ENCODE results near the gene ARMC3.
A peak's percentile ranks its signal among the peaks of the same experiment; 100 is the strongest.

ARMC3 gene

DNA sequence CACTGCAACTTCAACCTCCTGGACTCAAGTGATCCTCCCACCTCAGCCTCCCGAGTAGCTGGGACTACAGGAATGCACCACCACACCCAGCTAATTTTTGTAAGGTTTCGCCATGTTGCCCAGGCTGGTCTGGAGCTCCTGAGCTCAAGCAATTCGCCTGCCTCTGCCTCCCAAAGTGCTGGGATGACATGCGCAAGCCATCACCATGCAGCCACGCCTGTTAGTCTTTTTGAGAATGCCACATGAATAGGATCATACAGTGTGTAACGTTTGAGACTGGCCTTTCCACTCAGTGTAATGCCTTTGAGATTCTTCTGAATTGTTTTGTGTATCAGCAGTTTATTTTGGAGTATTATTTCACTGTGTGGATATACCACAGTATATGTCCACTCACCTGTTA, 91.8 kb downstream of the ARMC3 start:
- TF ChIP-seq, protein P1, sequence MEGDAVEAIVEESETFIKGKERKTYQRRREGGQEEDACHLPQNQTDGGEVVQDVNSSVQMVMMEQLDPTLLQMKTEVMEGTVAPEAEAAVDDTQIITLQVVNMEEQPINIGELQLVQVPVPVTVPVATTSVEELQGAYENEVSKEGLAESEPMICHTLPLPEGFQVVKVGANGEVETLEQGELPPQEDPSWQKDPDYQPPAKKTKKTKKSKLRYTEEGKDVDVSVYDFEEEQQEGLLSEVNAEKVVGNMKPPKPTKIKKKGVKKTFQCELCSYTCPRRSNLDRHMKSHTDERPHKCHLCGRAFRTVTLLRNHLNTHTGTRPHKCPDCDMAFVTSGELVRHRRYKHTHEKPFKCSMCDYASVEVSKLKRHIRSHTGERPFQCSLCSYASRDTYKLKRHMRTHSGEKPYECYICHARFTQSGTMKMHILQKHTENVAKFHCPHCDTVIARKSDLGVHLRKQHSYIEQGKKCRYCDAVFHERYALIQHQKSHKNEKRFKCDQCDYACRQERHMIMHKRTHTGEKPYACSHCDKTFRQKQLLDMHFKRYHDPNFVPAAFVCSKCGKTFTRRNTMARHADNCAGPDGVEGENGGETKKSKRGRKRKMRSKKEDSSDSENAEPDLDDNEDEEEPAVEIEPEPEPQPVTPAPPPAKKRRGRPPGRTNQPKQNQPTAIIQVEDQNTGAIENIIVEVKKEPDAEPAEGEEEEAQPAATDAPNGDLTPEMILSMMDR (IDR thresholded peaks at IDR 0.05; ENCODE audit: low read depth, low read length, missing control alignments): no peak
- no peak for DNase-seq (ENCODE audit: low read depth)
- H3K4me3 ChIP-seq (ENCODE audit: low read depth, low read length): no peak overlapping the region

DNA sequence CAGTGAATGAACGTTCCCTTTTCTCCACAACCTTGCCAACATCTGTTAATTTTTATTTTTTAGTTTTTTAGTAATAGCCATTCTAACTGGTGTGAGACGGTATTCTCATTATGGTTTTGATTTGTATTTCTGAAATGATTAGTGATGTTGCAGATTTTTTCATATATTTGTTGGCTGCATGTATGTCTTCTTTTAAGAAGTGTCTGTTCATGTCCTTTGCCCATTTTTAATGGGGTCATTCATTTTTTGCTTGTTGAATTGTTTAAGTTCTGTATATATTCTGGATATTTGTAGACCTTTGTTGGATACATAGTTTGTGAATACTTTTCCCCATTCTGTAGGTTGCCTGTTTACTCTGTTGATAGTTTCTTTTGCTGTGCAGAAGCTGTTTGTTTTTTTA, 93.6 kb downstream of the ARMC3 start:
- H3K4me3 ChIP-seq (ENCODE audit: low read depth, low read length): no peak overlapping the region
- TF ChIP-seq, protein P1 (IDR thresholded peaks at IDR 0.05; ENCODE audit: low read depth, low read length, missing control alignments): no peak

DNA sequence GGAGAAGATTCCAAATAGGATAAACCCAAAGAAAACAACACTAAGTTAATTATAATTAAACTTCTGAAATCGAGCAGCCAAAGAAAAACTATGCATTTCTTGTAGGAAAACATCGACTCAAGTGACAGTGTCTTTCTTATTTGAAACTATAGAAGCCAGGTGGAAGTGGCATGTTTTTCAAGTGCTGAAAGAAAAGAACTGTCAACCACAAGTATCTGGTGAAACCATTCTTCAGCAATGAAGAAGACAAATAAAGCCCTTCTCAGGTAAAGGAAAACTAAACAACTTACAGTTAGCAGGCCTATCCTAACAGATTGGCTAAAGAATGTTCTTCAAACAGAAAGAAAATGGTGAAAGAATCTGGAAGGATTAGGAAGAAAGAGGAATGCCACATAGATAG, 96.1 kb downstream of the ARMC3 start:
- no peak for DNase-seq (ENCODE audit: low read depth)
- TF ChIP-seq, protein P1 (IDR thresholded peaks at IDR 0.05; ENCODE audit: low read depth, low read length, missing control alignments): no peak
- no peak overlapping the region for H3K4me3 ChIP-seq (ENCODE audit: low read depth, low read length)

More for the DNA sequence above, 93.6 kb downstream of the ARMC3 start:
- no peak for DNase-seq (ENCODE audit: low read depth)

DNA sequence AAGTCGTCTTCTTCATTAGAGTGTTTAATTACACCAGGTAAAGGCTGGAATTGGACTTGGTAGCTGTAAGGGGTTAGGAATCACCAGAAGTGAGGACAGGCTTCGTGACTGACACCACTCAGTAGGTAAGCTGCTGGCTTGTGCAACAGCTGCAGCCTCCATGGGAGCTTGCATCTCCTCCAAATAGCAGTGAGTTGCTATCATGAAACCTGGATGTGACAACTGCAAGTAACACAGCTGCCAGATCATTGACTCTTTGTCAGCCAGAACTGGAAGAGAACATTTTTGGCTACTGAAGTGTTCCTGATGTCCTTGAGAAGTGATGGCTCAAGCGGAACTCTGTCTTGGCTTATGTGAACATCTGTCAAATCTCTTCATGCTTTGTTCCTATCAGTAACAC, 103.5 kb downstream of the ARMC3 start:
- TF ChIP-seq, protein P1 (IDR thresholded peaks at IDR 0.05; ENCODE audit: low read depth, low read length, missing control alignments): no peak
- no peak for DNase-seq (ENCODE audit: low read depth)
- no peak overlapping the region for H3K4me3 ChIP-seq (ENCODE audit: low read depth, low read length)

DNA sequence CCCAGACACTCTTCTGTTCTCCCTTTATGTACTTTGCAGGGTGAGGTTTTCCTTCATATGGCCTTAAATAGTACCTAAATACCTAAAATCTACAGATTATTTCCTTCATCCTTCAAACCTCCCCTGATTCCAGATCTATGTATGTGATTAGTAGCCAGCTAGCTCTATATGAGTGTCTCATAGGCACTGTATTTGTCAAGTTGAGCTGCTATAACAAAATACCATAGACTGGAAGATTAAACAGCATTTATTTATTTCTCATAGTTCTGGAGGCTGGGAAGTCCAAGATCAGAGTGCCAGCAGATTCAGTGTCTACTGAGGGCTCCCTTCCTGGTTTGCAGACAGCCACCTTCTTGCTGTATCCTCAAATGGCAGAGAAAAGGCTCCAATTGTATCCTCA, 106.9 kb downstream of the ARMC3 start:
- TF ChIP-seq, protein P1 (IDR thresholded peaks at IDR 0.05; ENCODE audit: low read depth, low read length, missing control alignments): no peak
- DNase-seq (ENCODE audit: low read depth): no peak
- H3K4me3 ChIP-seq (ENCODE audit: low read depth, low read length): no peak overlapping the region

DNA sequence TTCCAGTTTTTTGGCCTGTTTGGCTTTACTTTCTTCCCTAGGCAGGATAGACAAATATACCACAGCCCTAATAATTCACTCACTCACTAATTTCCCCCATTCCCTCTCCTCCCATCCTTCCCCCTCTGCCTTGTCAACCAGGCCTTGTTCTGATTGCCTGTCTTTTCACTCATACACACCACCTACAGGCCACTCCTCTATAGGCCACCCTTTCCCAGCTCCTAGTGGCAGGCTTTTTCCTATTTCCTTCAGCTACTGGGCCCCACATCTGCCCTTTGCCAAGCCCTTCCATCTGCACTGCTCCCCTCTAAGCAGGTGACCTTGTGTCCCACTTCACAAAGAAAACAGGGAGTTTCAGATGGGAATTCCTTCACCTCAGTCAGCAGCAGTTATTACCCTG, 107.7 kb downstream of the ARMC3 start:
- no peak for DNase-seq (ENCODE audit: low read depth)
- H3K4me3 ChIP-seq (ENCODE audit: low read depth, low read length): no peak overlapping the region
- TF ChIP-seq, protein P1 (IDR thresholded peaks at IDR 0.05; ENCODE audit: low read depth, low read length, missing control alignments): peak; percentile 32

DNA sequence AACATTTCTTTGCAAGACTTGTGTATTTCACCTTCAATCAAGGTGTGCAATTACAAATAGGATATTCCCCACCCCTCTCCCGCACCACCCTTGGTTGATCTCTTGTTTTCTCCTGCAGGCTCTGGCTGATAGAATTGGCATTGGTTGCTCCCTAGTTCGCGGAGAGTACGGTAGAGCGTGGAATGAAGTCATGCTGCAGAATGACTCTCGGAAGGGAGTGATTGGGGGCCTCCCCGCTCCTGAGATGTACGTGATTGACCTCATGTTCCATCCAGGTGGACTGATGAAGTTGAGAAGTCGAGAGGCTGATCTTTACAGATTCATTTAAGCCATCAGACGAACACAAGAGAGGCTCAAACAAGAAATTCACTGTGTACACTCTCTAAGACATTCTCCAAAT, 109.3 kb downstream of the ARMC3 start:
- H3K4me3 ChIP-seq (ENCODE audit: low read depth, low read length): no peak overlapping the region
- no peak for DNase-seq (ENCODE audit: low read depth)
- TF ChIP-seq, protein P1 (IDR thresholded peaks at IDR 0.05; ENCODE audit: low read depth, low read length, missing control alignments): no peak

All from GM12864 (cell line).